ENCODE data around the gene PLK1.
A peak's percentile ranks its signal among the peaks of the same experiment; 100 is the strongest.

The PLK1 gene

GRCh38 chr16:23694644-23695373 is 16.1 kb downstream of the PLK1 start:
- H2AK5ac ChIP-seq (ENCODE audit: low read length): no peak overlapping the region
- H2BK5ac ChIP-seq (ENCODE audit: low read depth, low read length, poor library complexity): no peak overlapping the region
- WGBS (ENCODE audit: extremely low coverage, insufficient coverage, insufficient read length): no CpG with 5 or more reads among the region's 32 CpGs
- H2BK12ac ChIP-seq (ENCODE audit: low read length): no peak overlapping the region
- peak overlapping the region; percentile 43 for H2AFZ ChIP-seq (ENCODE audit: insufficient read depth, low read length, poor library complexity)
- no peak overlapping the region for H3K18ac ChIP-seq (ENCODE audit: low read length)
- H3K36me3 ChIP-seq (ENCODE audit: control insufficient read depth in 1 of 2, insufficient read depth in 2 of 2, low read length in 2 of 2): peaks cover 26 to 28% of the 10 kb centered on the region in 2 experiments
- no peak for DNase-seq
- no peak overlapping the region for H4K91ac ChIP-seq (ENCODE audit: low read depth, low read length)
- H4K12ac ChIP-seq (ENCODE audit: low read depth, low read length): peak overlapping the region; percentile 27
- peaks cover 3 to 12% of the 10 kb centered on the region in 2 experiments for H3K4me1 ChIP-seq (ENCODE audit: control insufficient read depth in 1 of 2, insufficient read depth in 2 of 2, low read length in 2 of 2)
- no peak overlapping the region for H3K4me3 ChIP-seq (ENCODE audit: low read depth, low read length)
- H3K27ac ChIP-seq (ENCODE audit: low read depth, low read length): no peak overlapping the region
- H3K79me1 ChIP-seq (ENCODE audit: low read length): no peaks in the 10 kb centered on the region
- no peak overlapping the region for H3K14ac ChIP-seq (ENCODE audit: low read length)
- H4K8ac ChIP-seq (ENCODE audit: low read depth, low read length): peak overlapping the region; percentile 58
- no peak overlapping the region for H3K9ac ChIP-seq (ENCODE audit: low read length)
- H3K27me3 ChIP-seq (ENCODE audit: insufficient read depth, low read length): no peaks in the 10 kb centered on the region
- no peak overlapping the region for H3K23ac ChIP-seq (ENCODE audit: low read length)
- H3K4me2 ChIP-seq (ENCODE audit: low read length): peak overlapping the region; percentile 47
- no peak overlapping the region for H2BK120ac ChIP-seq (ENCODE audit: insufficient read depth, low read length, poor library complexity)
- no peaks in the 10 kb centered on the region for H3K9me3 ChIP-seq (ENCODE audit: insufficient read depth, low read depth, low read length)
- H3K79me2 ChIP-seq (ENCODE audit: control insufficient read depth, insufficient read depth, low read length, poor library complexity): no peaks in the 10 kb centered on the region
- no peak overlapping the region for H3K4ac ChIP-seq (ENCODE audit: low read depth, low read length)

DNA sequence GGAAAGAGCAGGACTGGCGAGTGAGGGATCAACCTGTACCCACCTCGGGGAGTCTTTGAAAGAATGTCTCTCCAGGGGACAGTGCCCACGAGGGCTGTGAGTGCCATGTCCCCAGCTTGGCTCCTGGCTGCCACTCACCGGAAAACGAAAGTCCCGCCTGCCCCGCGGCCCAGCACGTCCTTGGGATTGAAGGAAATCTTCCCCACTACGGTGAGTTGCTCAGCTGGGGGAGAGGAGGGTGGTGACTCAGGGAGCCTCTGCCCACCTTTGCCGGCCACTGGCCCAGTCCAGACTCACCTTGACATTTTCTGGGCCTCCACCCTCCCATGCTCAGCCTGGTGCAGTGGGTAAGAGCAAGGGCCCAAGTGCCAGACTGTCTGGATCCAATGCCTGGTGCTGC is 17.1 kb downstream of the PLK1 start:
- Histone ChIP-seq H3K27me3 (ENCODE audit: insufficient read depth, low read length) (no peaks in the 10 kb centered on the region), H3K4me3 (ENCODE audit: low read depth, low read length) (no peak overlapping the region), H3K14ac (ENCODE audit: low read length) (no peak overlapping the region), H3K79me2 (ENCODE audit: control insufficient read depth, insufficient read depth, low read length, poor library complexity) (no peaks in the 10 kb centered on the region), H2AK5ac (ENCODE audit: low read length) (no peak overlapping the region), H3K9ac (ENCODE audit: low read length) (no peak overlapping the region), H3K27ac (ENCODE audit: low read depth, low read length) (no peak overlapping the region), H4K12ac (ENCODE audit: low read depth, low read length) (no peak overlapping the region), H2BK120ac (ENCODE audit: insufficient read depth, low read length, poor library complexity) (no peak overlapping the region), H3K4me1 (ENCODE audit: control insufficient read depth in 1 of 2, insufficient read depth in 2 of 2, low read length in 2 of 2) (peaks cover 3 to 12% of the 10 kb centered on the region in 2 experiments), H2BK5ac (ENCODE audit: low read depth, low read length, poor library complexity) (no peak overlapping the region), H3K4me2 (ENCODE audit: low read length) (no peak overlapping the region), H3K36me3 (ENCODE audit: control insufficient read depth in 1 of 2, insufficient read depth in 2 of 2, low read length in 2 of 2) (peaks cover 17 to 19% of the 10 kb centered on the region in 2 experiments), H2AFZ (ENCODE audit: insufficient read depth, low read length, poor library complexity) (no peak overlapping the region), H3K79me1 (ENCODE audit: low read length) (no peaks in the 10 kb centered on the region), H4K91ac (ENCODE audit: low read depth, low read length) (no peak overlapping the region), H2BK12ac (ENCODE audit: low read length) (no peak overlapping the region), H3K4ac (ENCODE audit: low read depth, low read length) (no peak overlapping the region), H4K8ac (ENCODE audit: low read depth, low read length) (no peak overlapping the region), H3K9me3 (ENCODE audit: insufficient read depth, low read depth, low read length) (no peaks in the 10 kb centered on the region), H3K18ac (ENCODE audit: low read length) (no peak overlapping the region), H3K23ac (ENCODE audit: low read length) (no peak overlapping the region)
- WGBS (ENCODE audit: extremely low coverage, insufficient coverage, insufficient read length): no CpG with 5 or more reads among the region's 11 CpGs
- no peak for DNase-seq

DNA sequence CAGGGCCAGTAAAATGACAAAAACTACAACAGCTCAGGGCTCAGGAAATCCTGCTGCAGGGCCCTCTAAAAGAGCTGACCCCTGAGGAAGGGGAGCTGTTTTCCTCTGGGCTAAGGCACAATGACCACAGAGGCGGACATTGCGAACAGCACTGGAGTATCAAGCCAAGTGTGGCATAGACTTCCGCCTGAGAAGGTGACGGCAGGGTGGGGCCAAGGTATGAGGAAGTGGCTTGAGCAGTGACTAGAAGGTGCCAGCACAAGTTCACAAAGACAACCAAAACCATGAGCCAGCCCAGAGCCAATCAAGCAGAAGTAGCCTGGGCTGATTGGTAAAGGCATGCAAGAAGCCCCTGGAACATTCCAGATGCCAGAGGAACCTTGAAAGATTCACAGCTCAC is 20.4 kb downstream of the PLK1 start:
- Histone ChIP-seq H3K79me2 (ENCODE audit: control insufficient read depth, insufficient read depth, low read length, poor library complexity) (no peaks in the 10 kb centered on the region), H4K91ac (ENCODE audit: low read depth, low read length) (no peak overlapping the region), H3K4me2 (ENCODE audit: low read length) (no peak overlapping the region), H3K27me3 (ENCODE audit: insufficient read depth, low read length) (no peaks in the 10 kb centered on the region), H3K9ac (ENCODE audit: low read length) (no peak overlapping the region), H3K79me1 (ENCODE audit: low read length) (no peaks in the 10 kb centered on the region), H4K12ac (ENCODE audit: low read depth, low read length) (no peak overlapping the region), H3K27ac (ENCODE audit: low read depth, low read length) (no peak overlapping the region), H3K14ac (ENCODE audit: low read length) (no peak overlapping the region), H2BK120ac (ENCODE audit: insufficient read depth, low read length, poor library complexity) (no peak overlapping the region), H2AFZ (ENCODE audit: insufficient read depth, low read length, poor library complexity) (no peak overlapping the region), H3K18ac (ENCODE audit: low read length) (no peak overlapping the region), H3K4me3 (ENCODE audit: low read depth, low read length) (no peak overlapping the region), H3K4me1 (ENCODE audit: control insufficient read depth in 1 of 2, insufficient read depth in 2 of 2, low read length in 2 of 2) (peaks cover 3 to 12% of the 10 kb centered on the region in 2 experiments), H3K23ac (ENCODE audit: low read length) (no peak overlapping the region), H2BK12ac (ENCODE audit: low read length) (no peak overlapping the region), H4K8ac (ENCODE audit: low read depth, low read length) (no peak overlapping the region), H2AK5ac (ENCODE audit: low read length) (no peak overlapping the region), H3K4ac (ENCODE audit: low read depth, low read length) (no peak overlapping the region), H2BK5ac (ENCODE audit: low read depth, low read length, poor library complexity) (no peak overlapping the region), H3K36me3 (ENCODE audit: control insufficient read depth in 1 of 2, insufficient read depth in 2 of 2, low read length in 2 of 2) (no peaks in the 10 kb centered on the region), H3K9me3 (ENCODE audit: insufficient read depth, low read depth, low read length) (no peaks in the 10 kb centered on the region)
- DNase-seq: no peak
- WGBS (ENCODE audit: extremely low coverage, insufficient coverage, insufficient read length): no CpG with 5 or more reads among the region's 4 CpGs

DNA sequence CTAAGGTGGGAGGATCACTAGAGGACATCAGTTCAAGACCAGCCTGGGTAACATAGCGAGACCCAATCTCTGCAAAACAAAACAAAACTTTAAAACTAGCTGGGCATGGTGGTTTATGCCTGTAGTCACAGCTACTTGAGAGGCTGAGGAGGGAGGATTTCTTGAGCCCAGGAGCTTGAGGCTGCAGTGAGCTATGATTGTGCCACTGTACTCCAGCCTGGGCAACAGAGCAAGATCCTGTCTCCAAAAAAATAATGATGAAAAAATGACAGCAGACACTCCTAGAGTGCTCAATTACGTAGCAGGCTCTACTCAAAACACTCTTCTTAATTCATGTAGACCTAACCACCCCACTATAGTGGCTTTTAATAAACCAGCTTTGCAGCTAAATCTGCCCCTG is 21.4 kb downstream of the PLK1 start:
- peaks cover 0 to 2% of the 10 kb centered on the region in 2 experiments for H3K4me1 ChIP-seq (ENCODE audit: control insufficient read depth in 1 of 2, insufficient read depth in 2 of 2, low read length in 2 of 2)
- no peak overlapping the region for H3K18ac ChIP-seq (ENCODE audit: low read length)
- H3K9me3 ChIP-seq (ENCODE audit: insufficient read depth, low read depth, low read length): peaks cover 2% of the 10 kb centered on the region
- no peak overlapping the region for H3K27ac ChIP-seq (ENCODE audit: low read depth, low read length)
- no peak overlapping the region for H3K4me3 ChIP-seq (ENCODE audit: low read depth, low read length)
- H4K12ac ChIP-seq (ENCODE audit: low read depth, low read length): no peak overlapping the region
- H2BK5ac ChIP-seq (ENCODE audit: low read depth, low read length, poor library complexity): no peak overlapping the region
- H4K91ac ChIP-seq (ENCODE audit: low read depth, low read length): no peak overlapping the region
- no peak overlapping the region for H3K4me2 ChIP-seq (ENCODE audit: low read length)
- no peak overlapping the region for H3K4ac ChIP-seq (ENCODE audit: low read depth, low read length)
- no peak overlapping the region for H3K14ac ChIP-seq (ENCODE audit: low read length)
- no peaks in the 10 kb centered on the region for H3K79me1 ChIP-seq (ENCODE audit: low read length)
- no peaks in the 10 kb centered on the region for H3K79me2 ChIP-seq (ENCODE audit: control insufficient read depth, insufficient read depth, low read length, poor library complexity)
- no peak overlapping the region for H2AFZ ChIP-seq (ENCODE audit: insufficient read depth, low read length, poor library complexity)
- no peaks in the 10 kb centered on the region for H3K27me3 ChIP-seq (ENCODE audit: insufficient read depth, low read length)
- no peak for DNase-seq
- H2BK120ac ChIP-seq (ENCODE audit: insufficient read depth, low read length, poor library complexity): no peak overlapping the region
- no peak overlapping the region for H3K9ac ChIP-seq (ENCODE audit: low read length)
- no peak overlapping the region for H2AK5ac ChIP-seq (ENCODE audit: low read length)
- H4K8ac ChIP-seq (ENCODE audit: low read depth, low read length): no peak overlapping the region
- no peak overlapping the region for H2BK12ac ChIP-seq (ENCODE audit: low read length)
- no CpG with 5 or more reads among the region's 2 CpGs for WGBS (ENCODE audit: extremely low coverage, insufficient coverage, insufficient read length)
- H3K23ac ChIP-seq (ENCODE audit: low read length): no peak overlapping the region
- no peaks in the 10 kb centered on the region for H3K36me3 ChIP-seq (ENCODE audit: control insufficient read depth in 1 of 2, insufficient read depth in 2 of 2, low read length in 2 of 2)

Data from trophoblast cell (in vitro differentiated cells and primary cell).